D341Med (cell line): Measurements from ENCODE around the gene MRFAP1L1.
A peak's percentile ranks its signal among the peaks of the same experiment; 100 is the strongest.
"Not testable (repeated sequence)": the region's sequence is repeated elsewhere in the genome, so short reads cannot be mapped to it uniquely, and the experiment has no call there.

ENCODE experiments used
- DNase-seq: peaks from one replicate; pipeline ENCODE4 v3.0.0; 2012; ENCODE audit warnings: low spot score

Gene MRFAP1L1

DNA sequence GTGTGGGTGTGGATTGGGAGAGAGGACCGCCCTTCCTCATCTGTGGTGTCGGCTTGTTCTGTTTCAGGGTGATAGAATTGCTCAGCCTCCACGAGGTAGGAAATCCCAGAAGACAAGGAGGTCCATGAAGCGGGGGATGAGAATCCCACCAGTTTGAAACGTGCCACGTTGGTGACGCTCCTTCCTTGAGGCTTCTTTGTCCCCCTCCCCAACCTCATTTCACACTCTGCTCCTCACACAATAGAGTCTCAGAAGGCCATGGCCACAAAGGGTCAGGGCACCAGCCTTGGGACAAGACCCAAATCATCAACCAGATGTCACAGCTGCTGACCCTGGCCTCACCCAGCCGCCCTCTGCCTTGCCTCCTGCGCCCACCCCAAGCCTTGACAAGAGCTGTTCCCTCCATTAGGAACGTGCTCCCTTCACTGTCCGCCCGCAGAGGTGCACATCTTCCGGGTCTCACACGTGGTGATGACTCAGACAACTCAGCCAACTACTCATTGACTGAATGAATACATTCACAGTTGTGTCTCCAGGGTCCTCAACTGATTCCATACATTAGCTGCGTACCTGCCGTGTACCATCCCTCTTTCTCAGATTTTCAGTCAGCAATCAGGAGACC, 24.6 kb upstream of the MRFAP1L1 start:
- no peak for DNase-seq

DNA sequence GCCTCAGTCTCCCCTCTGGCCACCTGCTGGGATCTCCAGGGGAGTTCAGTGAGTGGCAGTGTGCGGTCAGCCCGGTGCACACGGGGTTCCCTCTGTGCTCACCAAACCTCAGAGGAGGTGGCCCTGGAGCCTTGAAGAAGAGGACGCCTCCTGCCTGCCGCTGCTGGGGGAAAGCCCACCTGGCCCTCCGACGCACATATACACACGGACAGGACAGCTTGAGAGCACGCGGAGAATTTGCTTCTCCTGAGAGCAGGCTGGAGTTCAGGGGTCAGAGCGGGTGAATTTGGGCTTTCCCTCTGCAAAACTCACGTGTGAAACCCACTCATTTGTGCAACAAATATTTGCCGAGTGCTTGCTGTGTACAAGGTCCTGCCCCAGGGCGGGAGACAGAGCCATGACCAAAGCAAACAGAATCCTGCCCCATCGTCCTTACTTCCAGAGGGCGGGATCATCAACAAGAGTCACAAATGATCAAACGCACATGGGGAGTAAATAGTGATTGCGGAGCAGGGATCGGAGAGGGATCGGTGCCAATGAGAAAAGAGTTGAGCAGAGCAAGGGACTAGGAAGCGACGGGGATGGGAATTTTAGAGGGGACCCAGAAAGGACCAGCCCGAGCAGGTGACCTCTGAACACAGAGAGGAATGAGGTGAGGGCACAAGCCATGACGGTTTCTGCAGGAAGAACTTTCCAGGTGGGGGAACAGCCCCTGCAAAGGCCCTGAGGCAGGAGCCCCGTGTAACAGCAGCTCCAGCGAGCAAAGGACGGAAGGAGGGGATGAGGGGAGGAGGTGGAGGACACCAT, 23.9 kb upstream of the MRFAP1L1 start:
- no peak for DNase-seq

DNA sequence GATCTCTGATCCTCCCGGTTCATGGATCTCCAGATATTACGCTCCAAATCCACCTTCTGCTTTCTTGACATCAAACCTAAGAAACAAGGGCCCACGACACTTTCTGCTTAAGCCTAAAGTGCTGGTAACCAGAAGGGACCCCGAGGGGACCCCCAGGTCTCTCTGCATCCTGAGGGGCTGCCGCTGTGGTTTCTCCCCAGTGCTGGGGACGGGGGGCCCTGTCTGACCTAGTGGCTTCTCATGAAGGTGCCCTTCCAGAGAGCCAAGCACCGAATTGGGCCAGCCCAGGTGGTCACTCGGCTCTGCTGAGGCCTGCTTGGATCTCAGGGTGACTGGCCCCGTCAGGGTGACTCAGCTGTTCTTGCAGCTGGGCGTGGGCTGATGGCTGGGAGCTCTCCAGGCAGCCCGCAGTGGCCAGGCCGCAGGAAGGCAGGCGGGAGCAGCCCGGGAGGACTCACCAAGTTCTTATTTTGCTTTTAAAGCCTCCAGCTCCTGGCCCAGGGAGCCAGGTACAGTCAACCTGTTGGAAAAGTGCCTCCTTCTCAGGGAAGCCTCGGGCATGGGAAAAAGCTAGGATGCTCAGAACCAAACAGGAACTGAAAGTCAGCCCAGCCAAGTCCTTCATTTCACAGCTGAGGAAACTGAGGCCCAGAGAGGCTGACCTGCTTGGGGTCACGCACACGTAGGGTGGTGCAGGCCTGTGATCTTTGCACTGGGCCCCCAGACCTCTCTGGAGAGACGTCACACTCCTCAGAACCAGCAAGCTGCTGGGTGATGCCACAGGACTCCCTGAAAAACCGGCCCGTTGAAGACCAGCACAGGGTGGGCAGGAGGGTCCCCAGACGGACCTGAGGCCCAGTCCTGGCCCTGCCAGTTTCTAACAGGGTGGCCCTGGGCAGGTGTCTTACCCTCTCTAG, 23.0 kb upstream of the MRFAP1L1 start:
- no peak for DNase-seq

DNA sequence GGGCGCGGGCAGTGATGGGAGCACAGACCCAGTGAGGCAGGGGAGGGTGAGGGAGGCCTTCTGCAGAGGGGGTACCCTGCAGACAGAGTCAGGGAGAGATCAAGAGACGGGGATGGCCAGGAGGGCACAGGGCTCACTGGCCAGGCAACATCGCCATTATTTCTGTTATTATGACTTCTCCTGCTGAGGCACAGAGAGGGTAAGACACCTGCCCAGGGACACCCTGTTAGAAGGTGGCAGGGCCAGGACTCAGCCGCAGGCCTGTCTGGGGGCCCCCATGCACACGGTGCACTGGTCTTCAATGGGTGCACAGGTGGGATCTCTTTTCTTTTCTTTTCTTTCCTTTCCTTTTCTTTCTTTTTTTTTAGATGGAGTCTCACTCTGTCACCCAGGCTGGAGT, 22.1 kb upstream of the MRFAP1L1 start:
- no peak for DNase-seq

DNA sequence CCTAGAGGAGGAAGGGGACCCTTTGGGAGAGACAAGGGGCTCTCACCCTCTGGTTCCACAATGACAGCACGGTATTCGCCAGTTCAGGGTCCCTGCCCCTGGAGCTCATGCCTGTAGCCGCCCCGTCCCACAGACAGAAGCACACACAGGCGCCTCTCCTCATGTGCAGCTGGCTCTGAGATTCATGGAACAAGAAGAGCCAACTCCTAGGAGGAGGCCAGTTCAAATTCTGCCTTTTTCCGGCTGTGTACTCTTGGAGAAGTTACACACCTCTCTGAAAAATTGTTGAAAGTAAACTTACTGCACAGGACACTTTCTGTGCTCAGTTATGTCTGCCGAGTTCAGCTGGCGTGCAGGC, 21.6 kb upstream of the MRFAP1L1 start:
- DNase-seq, result no peak

DNA sequence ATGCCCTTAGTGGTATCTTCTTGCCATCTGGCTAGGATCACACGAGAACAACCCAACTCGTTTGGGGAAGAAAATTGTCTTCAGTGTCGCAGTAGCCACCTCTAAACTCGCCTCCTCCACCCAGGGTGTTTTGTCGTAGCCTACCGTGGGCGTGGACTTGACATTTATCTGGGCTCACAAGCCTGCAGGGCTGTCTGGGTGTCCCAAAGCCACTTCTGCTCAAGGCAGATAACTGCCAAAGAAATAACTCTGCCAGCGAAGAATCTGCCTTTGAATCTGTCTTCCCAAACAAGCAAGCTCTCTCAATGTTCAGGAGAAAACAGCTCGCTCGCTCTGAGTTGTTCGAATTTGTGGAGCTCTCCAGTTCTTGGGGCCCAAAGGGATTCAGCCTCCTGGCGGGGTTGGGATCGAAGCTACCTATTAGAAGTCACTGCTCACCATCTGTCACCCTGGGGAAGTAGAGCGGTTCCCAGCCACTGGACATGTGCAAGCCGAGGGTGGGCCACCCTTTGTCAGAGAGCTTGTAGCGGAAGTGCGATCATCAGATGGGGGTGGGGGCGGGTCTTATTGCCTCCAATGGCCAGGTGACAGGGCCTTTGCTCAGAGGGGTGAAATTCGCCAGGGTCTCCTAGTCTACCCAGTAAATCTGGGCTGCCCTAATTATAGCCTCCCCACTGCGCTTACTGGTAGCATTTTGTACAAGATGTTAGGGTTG, 21.1 kb upstream of the MRFAP1L1 start:
- DNase-seq, result no peak

DNA sequence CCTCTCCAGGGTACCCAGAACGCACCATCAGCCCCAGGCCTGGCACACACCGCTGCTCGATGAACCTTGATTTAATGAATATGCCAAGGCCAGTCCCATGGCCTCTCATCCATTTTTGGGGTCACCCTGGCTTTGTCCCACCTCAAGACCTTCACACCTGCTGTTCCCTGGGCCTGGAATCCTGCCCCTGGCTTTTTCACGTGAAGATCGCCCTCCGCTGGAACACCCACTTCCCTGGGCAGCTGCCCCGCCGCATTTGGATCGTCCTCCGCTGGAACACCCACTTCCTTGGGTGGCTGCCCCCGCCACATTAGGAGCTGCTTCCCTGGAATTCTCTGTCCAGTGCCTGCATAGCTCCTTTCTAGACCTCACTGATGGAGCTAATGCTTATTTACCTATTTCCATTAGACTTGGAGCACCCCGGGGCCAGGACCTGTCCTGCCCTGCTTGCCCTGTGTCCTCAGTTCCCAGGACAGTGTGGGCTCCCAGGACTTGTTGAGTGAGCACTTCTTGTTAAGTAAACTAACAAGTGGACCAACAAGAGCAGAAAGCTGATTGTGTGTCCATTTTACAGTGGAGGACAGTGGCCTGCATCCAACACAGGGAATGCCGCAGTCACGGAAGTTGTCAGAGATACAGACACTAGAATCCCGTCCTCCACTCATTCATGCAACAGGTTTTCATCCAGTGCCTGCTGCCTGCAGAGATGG, 18.8 kb upstream of the MRFAP1L1 start:
- no peak for DNase-seq

DNA sequence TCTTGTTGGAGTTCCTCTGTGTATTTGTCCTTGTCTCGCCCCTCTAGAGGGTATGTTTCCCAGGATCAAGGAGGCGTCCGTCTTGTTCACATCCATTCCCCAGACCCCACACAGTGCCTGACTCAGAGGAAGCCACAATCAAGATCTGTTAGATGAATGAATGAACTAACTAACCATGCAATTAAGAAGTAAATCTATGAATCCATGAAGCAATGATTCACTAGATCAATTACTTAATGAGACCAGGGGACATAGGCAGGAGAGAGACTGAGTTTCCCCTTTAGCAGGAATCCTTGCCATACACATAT, 18.2 kb upstream of the MRFAP1L1 start:
- no peak for DNase-seq

DNA sequence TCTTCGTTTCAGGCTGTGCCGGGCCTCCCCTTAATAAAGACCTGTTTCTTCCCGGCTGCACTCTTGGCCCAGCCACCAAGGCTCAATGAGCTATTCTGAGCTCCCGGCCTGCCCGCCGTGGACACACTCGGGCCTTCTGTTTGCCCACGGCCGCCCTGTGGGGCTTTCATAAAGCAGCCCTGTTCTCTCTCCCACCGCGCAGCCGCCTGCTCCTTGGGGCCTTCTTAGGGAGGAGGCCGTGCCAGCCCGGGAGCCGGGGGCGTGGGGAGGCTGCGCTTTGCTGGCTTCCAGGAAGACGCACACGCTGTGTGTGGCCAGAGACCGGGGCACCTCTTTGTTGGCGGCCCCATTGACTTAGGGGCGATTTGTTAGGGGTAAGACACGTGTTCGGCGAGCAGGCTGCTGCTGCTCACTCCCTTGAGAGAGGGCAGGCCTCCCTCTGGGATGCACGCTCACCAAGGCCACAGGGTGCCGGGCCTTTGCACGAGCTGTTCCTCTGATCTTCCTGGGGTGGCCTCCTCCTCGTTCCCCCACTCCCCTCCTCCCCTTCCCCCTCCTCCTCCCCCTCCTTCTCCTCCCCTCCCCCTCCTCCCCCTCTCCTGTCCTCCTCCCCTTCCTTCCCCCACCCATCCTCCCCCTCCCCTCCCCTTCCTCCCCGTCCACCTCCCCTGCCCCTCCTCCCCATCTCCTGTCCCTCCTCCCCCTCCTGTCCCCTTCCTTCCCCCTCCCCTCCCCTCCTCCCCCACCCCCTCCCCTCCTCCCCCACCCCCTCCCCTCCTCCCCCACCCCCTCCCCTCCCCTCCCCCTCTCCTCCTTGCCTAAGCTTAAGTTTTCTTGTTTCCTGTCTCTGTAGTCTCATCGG, 17.6 kb upstream of the MRFAP1L1 start:
- DNase-seq, result no peak

DNA sequence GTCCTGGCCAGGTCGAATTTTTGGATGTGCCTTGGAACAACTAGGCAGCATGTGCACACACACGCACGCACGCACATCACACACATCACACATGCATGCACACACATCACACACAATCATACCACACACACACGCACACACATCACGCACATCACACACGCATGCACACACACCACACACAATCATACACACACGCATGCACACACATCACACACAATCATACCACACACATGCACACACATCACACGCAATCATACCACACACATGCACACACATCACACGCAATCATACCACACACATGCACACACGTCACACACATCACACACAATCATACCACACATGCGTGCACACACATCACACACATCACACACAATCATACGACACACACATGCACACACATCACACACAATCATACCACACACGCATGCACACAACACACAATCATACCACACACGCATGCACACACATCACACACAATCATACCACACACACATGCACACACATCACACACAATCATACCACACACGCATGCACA, 15.8 kb upstream of the MRFAP1L1 start:
- not testable (repeated sequence) for DNase-seq

DNA sequence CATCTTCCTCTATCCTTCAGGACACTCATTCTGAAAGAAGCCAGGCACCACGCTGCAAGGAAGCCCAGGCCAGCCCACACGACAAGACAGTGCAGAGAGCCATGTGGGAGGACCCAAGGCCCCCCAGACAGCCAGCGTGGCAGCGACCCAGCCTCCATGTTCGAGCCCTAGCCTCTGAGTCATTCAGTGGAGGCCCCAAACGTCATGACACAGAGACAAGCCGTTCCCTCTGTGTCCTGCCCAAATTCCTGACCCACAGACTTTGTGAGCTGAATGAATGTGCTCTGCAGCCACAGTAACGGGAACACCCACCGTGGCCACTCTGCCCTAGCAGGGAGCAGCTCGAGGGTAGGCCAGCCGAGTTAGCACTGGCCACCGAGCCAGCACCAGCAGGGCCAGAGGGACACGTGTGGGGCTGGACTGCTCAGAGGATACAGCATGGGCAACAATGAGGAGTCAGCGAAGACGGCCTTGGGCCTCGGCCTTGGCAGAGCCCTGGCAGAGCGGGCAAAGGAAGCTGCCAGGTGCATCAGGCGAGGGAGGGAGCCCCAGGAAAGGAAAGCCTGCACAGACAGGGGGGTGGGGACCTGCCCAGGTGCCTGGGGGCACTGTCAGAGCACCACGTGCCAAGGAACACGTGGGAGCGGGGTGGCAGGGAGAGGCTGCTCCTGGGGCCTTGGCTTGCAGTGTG, 14.9 kb upstream of the MRFAP1L1 start:
- no peak for DNase-seq

DNA sequence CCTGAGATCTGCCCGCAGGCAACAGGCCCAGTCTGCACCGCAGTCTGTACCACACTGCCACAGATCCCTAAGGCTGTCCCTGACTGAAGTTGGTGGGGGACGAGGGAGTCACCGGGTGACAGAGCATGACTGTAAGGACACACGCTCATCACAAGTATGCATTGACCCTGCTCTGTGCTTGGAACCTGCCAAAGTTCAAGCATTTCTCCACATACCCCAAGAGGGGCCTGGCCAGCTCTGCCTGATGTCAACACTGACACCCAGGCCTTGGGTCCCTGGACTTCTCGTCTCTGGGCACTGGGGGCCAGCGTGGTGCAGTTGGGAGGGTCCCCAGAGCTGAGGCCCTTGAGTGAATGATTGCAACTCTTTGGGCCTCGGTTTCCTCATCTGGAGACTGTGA, 14.2 kb upstream of the MRFAP1L1 start:
- no peak for DNase-seq

DNA sequence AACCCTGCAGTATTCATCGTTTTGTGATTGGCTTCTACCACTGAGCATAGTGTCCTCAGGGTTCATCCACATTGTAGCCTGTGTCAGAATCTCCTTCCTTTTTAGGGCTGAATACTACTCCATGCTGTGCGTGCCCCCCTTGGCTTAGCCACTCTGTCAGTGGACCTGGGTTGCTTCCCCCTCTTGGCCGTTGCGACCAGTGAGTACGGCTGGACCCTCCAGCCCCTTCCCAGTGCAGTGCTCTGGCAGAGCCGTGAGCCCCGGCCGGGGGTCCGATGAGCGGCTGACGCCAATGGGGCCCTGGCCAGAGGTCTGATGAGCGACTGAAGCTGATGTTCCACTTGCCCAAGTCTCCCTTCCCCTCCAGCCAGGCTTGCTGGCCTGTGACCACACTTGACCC, 13.2 kb upstream of the MRFAP1L1 start:
- no peak for DNase-seq

DNA sequence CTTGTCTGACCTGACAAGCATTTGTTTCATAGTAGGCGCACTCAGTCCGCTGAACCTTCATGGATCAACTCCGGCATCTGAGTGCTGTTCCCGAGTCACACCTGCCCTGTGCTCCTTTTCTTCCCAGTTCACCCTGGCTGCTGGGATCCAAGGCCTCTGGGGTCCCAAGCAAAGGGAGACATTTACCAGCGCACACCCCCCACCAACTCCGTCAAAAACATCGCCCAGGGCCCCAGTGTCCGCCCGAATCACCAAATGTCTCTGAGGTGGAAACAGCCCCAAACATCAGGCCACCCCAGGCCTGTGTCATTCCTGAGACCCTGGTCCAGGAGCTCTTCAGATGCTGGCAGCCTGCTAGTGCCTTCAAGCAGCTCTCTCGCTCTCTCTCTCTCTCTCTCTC, 11.5 kb upstream of the MRFAP1L1 start:
- DNase-seq, result no peak

DNA sequence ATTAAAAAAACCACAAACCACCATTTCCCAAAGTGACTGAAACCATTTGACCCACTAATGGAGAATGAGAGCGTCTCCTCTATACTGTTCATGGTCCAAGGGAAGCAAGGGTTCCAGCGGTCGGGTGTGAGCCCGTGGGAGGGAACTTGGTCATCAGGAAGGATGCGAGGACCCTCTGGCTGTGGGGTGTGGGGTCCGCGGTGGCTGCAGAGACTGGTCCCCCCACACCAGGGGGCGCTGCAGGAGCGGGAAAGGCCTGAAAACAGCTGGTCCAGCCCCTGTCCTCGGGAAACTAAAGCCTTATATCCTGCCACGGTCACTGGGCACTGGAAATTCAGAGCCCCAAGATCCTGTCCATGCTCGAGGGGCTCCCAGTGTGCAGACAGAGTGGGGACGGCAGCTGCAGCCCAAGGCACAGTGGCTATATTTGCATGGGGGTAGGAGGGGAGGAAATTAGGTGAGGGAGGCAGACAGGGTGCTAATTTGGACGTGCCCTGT, 10.6 kb upstream of the MRFAP1L1 start:
- peak; percentile 93 for DNase-seq

DNA sequence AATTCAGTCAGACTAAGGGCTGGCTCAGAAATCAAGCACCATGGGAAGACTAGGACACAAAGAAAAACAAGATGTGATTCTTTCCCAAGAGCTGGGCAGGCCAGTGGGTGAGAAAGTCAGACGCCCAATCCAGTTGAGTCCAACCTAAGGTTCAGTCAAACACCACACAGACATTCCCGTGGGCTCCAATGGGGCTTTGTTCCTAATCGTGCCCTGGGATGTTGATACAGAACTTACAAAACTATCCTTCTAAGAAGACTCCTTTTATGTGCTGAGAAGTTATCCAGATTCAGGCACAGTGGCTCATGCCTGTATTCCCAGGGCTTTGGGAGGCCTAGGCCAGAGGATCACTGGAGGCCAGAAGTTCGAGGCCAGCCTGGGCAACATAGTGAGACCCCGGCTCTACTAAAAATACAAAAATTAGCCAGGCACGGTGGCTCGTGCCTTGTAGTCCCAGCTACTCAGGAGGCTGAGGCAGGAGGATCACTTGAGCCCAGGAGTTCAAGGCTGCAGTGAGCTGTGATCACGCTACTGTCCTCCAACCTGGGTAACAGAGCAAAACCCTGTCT, 10.0 kb upstream of the MRFAP1L1 start:
- no peak for DNase-seq

DNA sequence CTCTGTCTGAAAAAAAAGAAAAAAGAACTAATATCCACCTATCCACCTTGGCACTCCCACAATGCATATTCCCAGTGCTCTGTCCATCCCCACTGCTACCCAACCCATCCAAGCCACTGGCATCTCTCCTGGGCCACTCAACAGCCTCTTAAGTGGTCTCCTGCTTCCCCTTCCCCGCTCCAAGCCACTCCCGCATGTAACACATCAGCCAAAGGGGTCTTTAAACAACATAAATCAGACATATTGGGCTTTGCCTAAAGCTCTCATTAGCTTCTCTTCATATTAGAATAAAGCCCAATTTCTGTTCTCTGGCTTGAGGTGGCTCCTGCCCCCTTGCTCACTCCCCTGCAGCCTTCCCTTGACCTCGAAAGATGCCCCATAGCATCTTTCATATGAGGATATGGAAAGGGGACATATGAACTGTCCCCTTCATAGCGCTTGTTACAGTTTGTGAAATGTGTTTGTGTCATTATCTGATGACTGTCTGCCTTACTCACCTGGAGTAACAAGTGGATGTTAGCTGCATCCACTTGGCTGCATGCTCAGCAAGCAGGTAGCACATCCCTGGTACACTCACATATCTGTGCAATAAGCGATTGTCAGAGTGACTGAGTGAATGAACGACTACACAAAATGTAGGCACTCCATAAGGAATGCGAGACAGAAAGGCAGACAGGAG, 9.4 kb upstream of the MRFAP1L1 start:
- no peak for DNase-seq

DNA sequence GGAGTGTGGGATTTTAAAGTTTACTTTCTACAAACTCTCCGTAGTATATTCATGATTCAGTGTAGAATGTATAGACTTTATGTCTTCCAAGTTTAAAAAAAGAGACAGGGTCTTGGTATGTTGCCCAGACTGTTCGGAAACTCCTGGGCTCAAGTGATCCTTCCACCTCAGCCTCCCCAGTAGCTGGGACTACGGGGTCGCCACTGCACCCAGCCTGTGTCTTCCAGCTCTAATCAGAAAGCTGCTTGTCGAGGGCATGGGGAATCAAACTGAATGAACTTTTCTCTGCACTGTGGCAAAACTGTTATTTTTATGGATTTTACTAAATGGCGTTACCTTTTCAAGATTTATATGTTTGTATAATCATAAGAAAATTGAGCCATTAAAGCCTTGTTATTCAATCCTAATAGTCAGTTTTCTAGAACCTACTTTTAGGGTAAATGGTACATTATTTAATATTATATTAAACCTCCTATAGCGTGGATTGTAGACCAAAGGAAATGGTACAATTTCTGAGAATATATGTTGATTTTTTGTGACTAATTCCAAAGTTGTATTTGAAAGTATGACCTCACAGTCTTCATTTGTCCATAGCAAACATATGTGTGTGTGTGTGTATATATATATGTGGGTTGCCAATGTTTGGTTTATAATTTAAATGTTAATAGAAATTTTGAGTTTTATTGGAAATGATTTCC, 7.4 kb upstream of the MRFAP1L1 start:
- DNase-seq, result no peak
